Measurements from ENCODE around the gene IGFBP3. TPM values are rescaled to one million over a fixed set of nuclear protein-coding genes. Genes with fewer than 3 reads are reported as not detected.

IGFBP3 gene
- total RNA-seq, 1 experiment from 2014 or later: 2.9 TPM

GRCh38 chr7:45937301-45937700 is 16.2 kb upstream of the IGFBP3 start:
- TF ChIP-seq GABPB1 (CRISPR knock-in tag; IDR thresholded peaks at IDR 0.05) (no peak), SMAD4 (CRISPR knock-in tag; IDR thresholded peaks at IDR 0.05) (no peak), PRDM15 (CRISPR knock-in tag; IDR thresholded peaks at IDR 0.05) (no peak), ZNF671 (CRISPR knock-in tag; IDR thresholded peaks at IDR 0.05) (no peak)
- 0 out of 2 replicates have a peak, but pooled peaks cover 2% of the 10 kb centered on the region for H3K4me1 Mint-ChIP-seq
- no peak for DNase-seq (ENCODE audit: low spot score)
- H3K27ac Mint-ChIP-seq: no peak overlapping the region
- POLR2A ChIA-PET: no interaction called here
- CTCF ChIA-PET: interaction anchor here (0.6 to 3.6 kb wide), 2 partner anchors 15 to 408 kb away, joined by 3 to 16 read pairs; partner anchors contain the start of gene IGFBP3
- no peak overlapping the region for H3K4me3 Mint-ChIP-seq
- no peak for ATAC-seq
- peaks cover 15% of the 10 kb centered on the region for H3K9me3 Mint-ChIP-seq
- peaks cover 2% of the 10 kb centered on the region; the same call in 1 of the 2 replicates for H3K36me3 Mint-ChIP-seq
- no peaks in the 10 kb centered on the region for H3K27me3 Mint-ChIP-seq (ENCODE audit: low read depth)

- Mint-ChIP-seq H3K4me1 (no peaks in the 10 kb centered on the region), H3K9me3 (peaks cover 14% of the 10 kb centered on the region; the same call in 1 of the 2 replicates), H3K36me3 (no peaks in the 10 kb centered on the region), H3K27me3 (ENCODE audit: low read depth) (no peaks in the 10 kb centered on the region), H3K4me3 (no peak overlapping the region), H3K27ac (no peak overlapping the region)
- no peak for DNase-seq (ENCODE audit: low spot score)
- POLR2A ChIA-PET: no interaction called here
- CTCF ChIA-PET: no interaction called here
- no peak for ATAC-seq
- TF ChIP-seq KAT7 (CRISPR knock-in tag; IDR thresholded peaks at IDR 0.05; ENCODE audit: borderline replicate concordance) (no peak), TEAD1 (CRISPR knock-in tag; IDR thresholded peaks at IDR 0.05) (no peak), TEAD4 (CRISPR knock-in tag; IDR thresholded peaks at IDR 0.05) (no peak), RORB (CRISPR knock-in tag; IDR thresholded peaks at IDR 0.05) (no peak), SMAD3 (CRISPR knock-in tag; IDR thresholded peaks at IDR 0.05; ENCODE audit: borderline replicate concordance) (no peak), CDX4 (CRISPR knock-in tag; IDR thresholded peaks at IDR 0.05; ENCODE audit: borderline replicate concordance) (no peak), GRHL2 (CRISPR knock-in tag; IDR thresholded peaks at IDR 0.05; ENCODE audit: insufficient replicate concordance, severe bottlenecking) (no peak), ZNF512 (CRISPR knock-in tag; IDR thresholded peaks at IDR 0.05; ENCODE audit: borderline replicate concordance) (no peak), HMGA2 (CRISPR knock-in tag; IDR thresholded peaks at IDR 0.05) (no peak), GTF2I (CRISPR knock-in tag; conservative IDR thresholded peaks at IDR 0.05) (no peak), AR (CRISPR knock-in tag; IDR thresholded peaks at IDR 0.05) (no peak), ZBTB21 (CRISPR knock-in tag; IDR thresholded peaks at IDR 0.05; ENCODE audit: borderline replicate concordance) (no peak), HMGXB4 (CRISPR knock-in tag; IDR thresholded peaks at IDR 0.05) (no peak), ATF3 (CRISPR knock-in tag; conservative IDR thresholded peaks at IDR 0.05) (no peak), GABPB1 (CRISPR knock-in tag; IDR thresholded peaks at IDR 0.05) (no peak), AFF4 (CRISPR knock-in tag; IDR thresholded peaks at IDR 0.05; ENCODE audit: borderline replicate concordance) (no peak)
Observed at GRCh38 chr7:45930967-45931366, 9.9 kb upstream of the IGFBP3 start.
